Amniotic epithelial cell (primary cell): ENCODE data around the gene SMAD4.

Experiments
- DNase-seq: peaks from one replicate; pipeline ENCODE4 v3.0.0-alpha.2; 2010; ENCODE audit warnings: low read depth

The SMAD4 gene

GRCh38 chr18:51021226-51021965 is 8.6 kb upstream of the SMAD4 start:
- DNase-seq = no peak

GRCh38 chr18:51025512-51025911 is 4.5 kb upstream of the SMAD4 start:
- DNase-seq = no peak

GRCh38 chr18:51028201-51028805 is 1.7 kb upstream of the SMAD4 start:
- no peak for DNase-seq

GRCh38 chr18:51029378-51029693 is 677 bp upstream of the SMAD4 start:
- DNase-seq = no peak

GRCh38 chr18:51030537-51031258 is 685 bp downstream of the SMAD4 start:
- peak; percentile 36 for DNase-seq

GRCh38 chr18:51032193-51032592 is 2.2 kb downstream of the SMAD4 start:
- DNase-seq = no peak

GRCh38 chr18:51037230-51037629 is 7.2 kb downstream of the SMAD4 start:
- DNase-seq = no peak

GRCh38 chr18:51038110-51038509 is 8.1 kb downstream of the SMAD4 start:
- no peak for DNase-seq

GRCh38 chr18:51039138-51040112 is 9.4 kb downstream of the SMAD4 start:
- DNase-seq = peak; percentile 71

- no peak for DNase-seq
Observed at GRCh38 chr18:51041677-51042352, 11.8 kb downstream of the SMAD4 start.

GRCh38 chr18:51044928-51045585 is 15.0 kb downstream of the SMAD4 start:
- DNase-seq = peak; percentile 77

GRCh38 chr18:51048190-51048589 is 18.2 kb downstream of the SMAD4 start:
- no peak for DNase-seq

- no peak for DNase-seq
Observed at GRCh38 chr18:51049137-51049536, 19.1 kb downstream of the SMAD4 start.

GRCh38 chr18:51051105-51051712 is 21.2 kb downstream of the SMAD4 start:
- peak; percentile 52 for DNase-seq

- no peak for DNase-seq
Observed at GRCh38 chr18:51053814-51054213, 23.8 kb downstream of the SMAD4 start.

- DNase-seq = peak; percentile 70
Observed at GRCh38 chr18:51054764-51055163, 24.8 kb downstream of the SMAD4 start.

GRCh38 chr18:51059969-51060368 is 30.0 kb downstream of the SMAD4 start:
- no peak for DNase-seq

GRCh38 chr18:51064256-51064655 is 34.2 kb downstream of the SMAD4 start:
- DNase-seq = no peak

GRCh38 chr18:51066273-51066672 is 36.3 kb downstream of the SMAD4 start:
- DNase-seq = peak; percentile 75

- peak; percentile 70 for DNase-seq
Observed at GRCh38 chr18:51068105-51068504, 38.1 kb downstream of the SMAD4 start.

- DNase-seq = no peak
Observed at GRCh38 chr18:51069885-51070284, 39.9 kb downstream of the SMAD4 start.
